Caco-2 (cell line): Measurements from ENCODE around the gene S100PBP. TPM values are rescaled to one million over a fixed set of nuclear protein-coding genes. Genes with fewer than 3 reads are reported as not detected.

Experiments
- BruUV-seq: library from RNA; stranded (reverse); fragments of 400-500 nt; replicated peaks from 2 replicates; lab custom pipeline; 2021; lab: Mats Ljungman, UMichigan
- CTCF ChIA-PET: fragments of 300-600 bp; sonication (Branson Sonifier 250); formaldehyde crosslinking; loops from one replicate; lab custom pipeline; 2022; ENCODE audit warnings: antibody characterized with exemption; lab: Charles Lee
- POLR2A ChIA-PET: fragments of 300-600 bp; sonication (Branson Sonifier 250); formaldehyde crosslinking; loops from one replicate; lab custom pipeline; 2022; ENCODE audit warnings: antibody characterized with exemption; lab: Charles Lee
- DNase-seq, 2 experiments: peaks; one replicate each; pipeline versions ENCODE4 v3.0.0 to v3.0.0-alpha.2; 2020 to 2022
- H3K27me3 ChIP-seq: replicated peaks from 2 replicates; pipeline ENCODE4 v1.6.0; 2011; ENCODE audit warnings: low read length; ENCODE audit not compliant: control insufficient read depth, insufficient read depth
- H3K36me3 ChIP-seq: 2 replicates; pipeline ENCODE4 v1.5.1; 2011; ENCODE audit warnings: low read length; ENCODE audit not compliant: control insufficient read depth, insufficient read depth
- H3K4me1 ChIP-seq: fragments of 250-450 bp; sonication (Bioruptor Pico); 2 replicates; pipeline ENCODE4 v1.5.1; 2020; ENCODE audit warnings: mild to moderate bottlenecking
- H3K4me3 ChIP-seq: 2 replicates; pipeline ENCODE4 v1.5.1; 2011; ENCODE audit warnings: low read depth, mild to moderate bottlenecking, control low read depth, low read length
- H3K9me3 ChIP-seq: fragments of 250-450 bp; sonication (Bioruptor Pico); 2 replicates; pipeline ENCODE4 v1.5.1; 2020; ENCODE audit warnings: mild to moderate bottlenecking, moderate library complexity
- H3K27ac Mint-ChIP-seq: one replicate; pipeline ENCODE4 v1.8.0; 2022; ENCODE audit warnings: mixed read lengths; ENCODE audit not compliant: unreplicated experiment
- H3K27me3 Mint-ChIP-seq: one replicate; pipeline ENCODE4 v1.8.0; 2022; ENCODE audit warnings: mixed read lengths; ENCODE audit not compliant: insufficient read depth, unreplicated experiment
- H3K36me3 Mint-ChIP-seq: one replicate; pipeline ENCODE4 v1.8.0; 2022; ENCODE audit warnings: mild to moderate bottlenecking, mixed read lengths; ENCODE audit not compliant: insufficient read depth, unreplicated experiment
- H3K4me1 Mint-ChIP-seq: one replicate; pipeline ENCODE4 v1.8.0; 2022; ENCODE audit warnings: low read depth, mixed read lengths; ENCODE audit not compliant: unreplicated experiment
- H3K4me3 Mint-ChIP-seq: one replicate; pipeline ENCODE4 v1.8.0; 2022; ENCODE audit warnings: mild to moderate bottlenecking, moderate library complexity, mixed read lengths; ENCODE audit not compliant: unreplicated experiment
- H3K9me3 Mint-ChIP-seq: one replicate; pipeline ENCODE4 v1.8.0; 2022; ENCODE audit warnings: mixed read lengths; ENCODE audit not compliant: unreplicated experiment
- CTCF ChIP-seq, 2 experiments: fragments of 200-600 bp in 1 of 2; IDR thresholded peaks; 1 replicate in 1 of 2; 2 replicates in 1 of 2; pipeline versions ENCODE4 v1.5.1 to v1.8.0; 2011 to 2022; ENCODE audit warnings: antibody characterized with exemption in 1 of 2, control low read depth in 1 of 2, inconsistent platforms in 1 of 2, low read depth in 1 of 2, low read length in 1 of 2, mild to moderate bottlenecking in 1 of 2, moderate library complexity in 1 of 2; ENCODE audit not compliant: insufficient read depth in 1 of 2, severe bottlenecking in 1 of 2, unreplicated experiment in 1 of 2
- intact Hi-C: fragments of 100-400 bp; cut with micrococcal nuclease; formaldehyde crosslinking; loops from one replicate; pipeline ENCODE4 v1.10.0; 2022; ENCODE audit not compliant: unreplicated experiment
- total RNA-seq: library from RNA; stranded (reverse); gene quantifications from 2 replicates; pipeline ENCODE4 v1.2.3, GENCODE V29; 2022

Gene S100PBP
- total RNA-seq, 1 experiment from 2014 or later, result 23.8 TPM

DNA sequence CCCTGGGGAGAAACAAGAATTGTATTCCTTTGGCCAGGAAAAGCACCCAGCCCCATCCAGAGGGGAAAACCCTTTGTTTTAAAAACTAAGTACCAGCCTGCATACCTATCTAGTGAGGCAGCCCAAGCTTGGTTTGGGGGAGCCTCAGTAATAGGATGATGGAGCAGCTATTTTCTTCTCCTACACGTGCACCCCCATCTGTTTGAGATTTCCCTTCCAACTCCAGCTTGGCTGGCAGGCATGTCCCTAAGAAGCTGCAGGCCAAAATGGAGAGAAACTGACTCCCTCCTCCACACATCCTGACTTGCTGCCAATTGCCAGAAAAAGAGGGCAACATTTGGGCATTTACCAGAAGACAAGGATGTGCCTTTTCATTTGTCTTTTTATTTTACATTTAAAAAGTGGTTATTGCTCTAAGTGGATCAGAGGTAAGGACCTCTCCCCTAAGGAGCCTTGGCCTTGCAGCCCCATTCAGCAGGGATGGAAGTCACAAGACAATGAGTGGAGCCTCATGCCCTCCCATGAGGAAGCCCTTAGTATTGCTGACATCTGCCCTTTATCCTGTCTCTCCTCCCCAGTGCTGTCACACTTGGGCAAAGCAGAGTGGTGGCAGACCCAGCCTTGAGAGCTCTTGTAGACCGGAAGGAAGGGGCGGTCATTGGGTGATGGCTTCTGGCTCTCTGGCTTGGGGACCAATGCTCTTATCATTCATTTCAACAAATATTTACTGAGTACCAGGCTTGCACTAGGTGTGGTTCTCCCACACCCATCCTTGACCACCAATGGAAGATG lies 44.6 kb downstream of the S100PBP start:
- no TSS peak for BruUV-seq
- TF ChIP-seq CTCF (IDR thresholded peaks at IDR 0.05; ENCODE audit: insufficient read depth in 1 of 2, low read depth in 1 of 2, low read length in 1 of 2, severe bottlenecking in 1 of 2, unreplicated experiment in 1 of 2), result no peak
- H3K4me3 ChIP-seq, result no peak overlapping the region
- intact Hi-C loops, result no loop called here
- DNase-seq, result no peak
- Mint-ChIP-seq H3K4me3 (no peak overlapping the region), H3K4me1 (no peaks in the 10 kb centered on the region), H3K9me3 (no peaks in the 10 kb centered on the region), H3K27ac (no peak overlapping the region), H3K27me3 (no peaks in the 10 kb centered on the region), H3K36me3 (peaks cover 5% of the 10 kb centered on the region)
- H3K27me3 ChIP-seq, result no peaks in the 10 kb centered on the region
- ChIA-PET POLR2A (no interaction called here), CTCF (interaction anchor here (0.6 to 0.7 kb wide), 2 partner anchors 10 to 718 kb away, joined by 3 to 6 read pairs; no protein-coding TSS in a partner anchor)
- H3K36me3 ChIP-seq, result no peaks in the 10 kb centered on the region
- H3K9me3 ChIP-seq, result no peaks in the 10 kb centered on the region
- no peaks in the 10 kb centered on the region for H3K4me1 ChIP-seq

DNA sequence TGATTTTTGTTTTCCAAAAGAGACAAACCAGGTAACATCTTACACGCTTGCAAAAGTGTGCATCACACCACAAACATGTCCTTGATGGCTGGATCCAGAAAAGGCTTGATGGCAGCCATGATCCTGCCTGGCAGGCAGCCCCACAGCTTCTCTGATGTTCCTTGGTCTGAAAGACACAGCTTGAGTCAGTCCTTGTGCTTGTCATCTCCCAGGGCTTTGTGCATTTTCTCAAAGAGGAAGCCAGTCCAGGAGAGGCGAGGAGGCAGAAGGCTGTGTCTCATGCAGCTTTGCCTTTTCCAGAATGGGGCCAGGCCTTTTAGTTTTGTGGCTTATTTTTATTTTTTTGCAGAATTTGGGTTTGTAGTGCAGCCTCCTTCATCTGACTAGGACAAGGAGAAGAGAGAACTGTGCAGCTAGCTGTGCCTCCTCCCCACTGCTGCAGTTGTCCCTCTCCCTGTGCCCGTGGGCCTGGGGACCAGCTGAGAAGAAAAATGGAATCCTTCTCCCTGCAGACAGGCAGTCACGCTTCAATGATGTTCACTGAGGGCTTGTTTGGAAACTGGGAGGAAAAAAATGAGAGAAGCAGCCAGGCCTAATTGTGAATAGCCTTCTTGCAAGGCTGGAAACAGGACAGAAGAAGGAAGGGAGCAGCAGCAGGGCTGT lies 45.9 kb downstream of the S100PBP start:
- Histone ChIP-seq H3K27me3 (no peaks in the 10 kb centered on the region), H3K4me1 (no peaks in the 10 kb centered on the region), H3K4me3 (no peak overlapping the region), H3K9me3 (no peaks in the 10 kb centered on the region), H3K36me3 (no peaks in the 10 kb centered on the region)
- intact Hi-C loops, result no loop called here
- H3K4me3 Mint-ChIP-seq, result no peak overlapping the region
- no peak for DNase-seq
- H3K4me1 Mint-ChIP-seq, result no peaks in the 10 kb centered on the region
- CTCF ChIA-PET, result no interaction called here
- no peak overlapping the region for H3K27ac Mint-ChIP-seq
- H3K9me3 Mint-ChIP-seq, result no peaks in the 10 kb centered on the region
- peaks cover 5% of the 10 kb centered on the region for H3K36me3 Mint-ChIP-seq
- H3K27me3 Mint-ChIP-seq, result no peaks in the 10 kb centered on the region
- no peak for TF ChIP-seq CTCF (IDR thresholded peaks at IDR 0.05; ENCODE audit: insufficient read depth in 1 of 2, low read depth in 1 of 2, low read length in 1 of 2, severe bottlenecking in 1 of 2, unreplicated experiment in 1 of 2)
- BruUV-seq, result no TSS peak
- POLR2A ChIA-PET, result no interaction called here

- no peaks in the 10 kb centered on the region for H3K27me3 Mint-ChIP-seq
- no peak overlapping the region for H3K4me3 ChIP-seq
- DNase-seq, result no peak
- BruUV-seq, result no TSS peak
- ChIA-PET POLR2A (no interaction called here), CTCF (no interaction called here)
- no peaks in the 10 kb centered on the region for H3K9me3 Mint-ChIP-seq
- intact Hi-C loops, result no loop called here
- H3K4me3 Mint-ChIP-seq, result no peak overlapping the region
- H3K4me1 Mint-ChIP-seq, result no peaks in the 10 kb centered on the region
- H3K4me1 ChIP-seq, result no peaks in the 10 kb centered on the region
- H3K36me3 ChIP-seq, result no peaks in the 10 kb centered on the region
- no peaks in the 10 kb centered on the region for H3K27me3 ChIP-seq
- H3K27ac Mint-ChIP-seq, result no peak overlapping the region
- no peaks in the 10 kb centered on the region for H3K9me3 ChIP-seq
- no peak for TF ChIP-seq CTCF (IDR thresholded peaks at IDR 0.05; ENCODE audit: insufficient read depth in 1 of 2, low read depth in 1 of 2, low read length in 1 of 2, severe bottlenecking in 1 of 2, unreplicated experiment in 1 of 2)
- H3K36me3 Mint-ChIP-seq, result peaks cover 5% of the 10 kb centered on the region
Measured at GRCh38 chr1:32863881-32864245, 46.4 kb downstream of the S100PBP start.
